PC-3 (cell line): ENCODE data around the gene CNTN6. TPM values are rescaled to one million over a fixed set of nuclear protein-coding genes. Genes with fewer than 3 reads are reported as not detected.

Experiments
- ATAC-seq: fragments of 200-7000 bp; cut with Tn5 transposase; 2 replicates; pipeline ENCODE4 v1.9.1; 2020; ENCODE audit warnings: mild to moderate bottlenecking, moderate library complexity
- BruUV-seq: library from RNA; stranded (reverse); fragments of 400-500 nt; replicated peaks from 2 replicates; lab custom pipeline; 2021; lab: Mats Ljungman, UMichigan
- CTCF ChIA-PET: fragments of 300-600 bp; sonication (Branson Sonifier 250); formaldehyde crosslinking; loops from one replicate; lab custom pipeline; 2022; ENCODE audit warnings: antibody characterized with exemption; lab: Charles Lee
- POLR2A ChIA-PET: fragments of 300-600 bp; sonication (Branson Sonifier 250); formaldehyde crosslinking; loops from one replicate; lab custom pipeline; 2022; ENCODE audit warnings: antibody characterized with exemption; ENCODE audit not compliant: unreplicated experiment; lab: Charles Lee
- DNase-seq: peaks from one replicate; pipeline ENCODE4 v3.0.0-alpha.2; 2015
- H2AFZ ChIP-seq: fragments of 300-600 bp; sonication (generic); 2 replicates; pipeline ENCODE4 v1.6.0; 2016; ENCODE audit warnings: antibody characterized with exemption, low read length
- H3F3A ChIP-seq: fragments of 300-600 bp; sonication (generic); one replicate; pipeline ENCODE4 v1.6.0; 2017; ENCODE audit warnings: antibody characterized with exemption, low read length, control low read depth, mild to moderate bottlenecking; ENCODE audit not compliant: unreplicated experiment
- H3K27ac ChIP-seq: fragments of 300-600 bp; sonication (generic); 2 replicates; pipeline ENCODE4 v1.5.1; 2016; ENCODE audit warnings: mild to moderate bottlenecking, low read length
- H3K27me3 ChIP-seq: fragments of 300-600 bp; sonication (generic); 2 replicates; pipeline ENCODE4 v1.6.1; 2016; ENCODE audit warnings: low read length, mixed read lengths
- H3K36me3 ChIP-seq: fragments of 300-600 bp; sonication (generic); 2 replicates; pipeline ENCODE4 v1.6.1; 2016; ENCODE audit warnings: low read depth, mixed run types, low read length, mixed read lengths
- H3K4me1 ChIP-seq: fragments of 300-600 bp; sonication (generic); 2 replicates; pipeline ENCODE4 v1.5.1; 2016; ENCODE audit warnings: low read length; ENCODE audit not compliant: insufficient read depth
- H3K4me2 ChIP-seq: fragments of 300-600 bp; sonication (generic); 2 replicates; pipeline ENCODE4 v1.6.0; 2016; ENCODE audit warnings: low read length
- H3K4me3 ChIP-seq: fragments of 300-600 bp; sonication (generic); 2 replicates; pipeline ENCODE4 v1.5.1; 2016; ENCODE audit warnings: mild to moderate bottlenecking, low read length, mixed read lengths
- H3K79me2 ChIP-seq: fragments of 300-600 bp; sonication (generic); 2 replicates; pipeline ENCODE4 v1.6.1; 2017; ENCODE audit warnings: low read length, mixed read lengths
- H3K9ac ChIP-seq: fragments of 300-600 bp; sonication (generic); 2 replicates; pipeline ENCODE4 v1.6.0; 2016; ENCODE audit warnings: mild to moderate bottlenecking, low read length
- H3K9me2 ChIP-seq: fragments of 300-600 bp; sonication (generic); replicated peaks from 2 replicates; pipeline ENCODE4 v1.6.1; 2016; ENCODE audit warnings: mixed run types, low read length, mixed read lengths
- H3K9me3 ChIP-seq: fragments of 300-600 bp; sonication (generic); 2 replicates; pipeline ENCODE4 v1.6.1; 2016; ENCODE audit warnings: low read length, mixed read lengths
- H4K20me1 ChIP-seq: fragments of 300-600 bp; sonication (generic); 2 replicates; pipeline ENCODE4 v1.6.1; 2016; ENCODE audit warnings: low read length, mixed read lengths
- CTCF ChIP-seq: fragments of 300-600 bp; sonication (generic); conservative IDR thresholded peaks from 2 replicates; pipeline ENCODE4 v1.5.1; 2017; ENCODE audit warnings: antibody characterized with exemption, low read depth, mild to moderate bottlenecking, low read length
- EZH2 ChIP-seq: fragments of 300-600 bp; sonication (generic); IDR thresholded peaks from one replicate; pipeline ENCODE4 v1.6.1; 2017; ENCODE audit warnings: antibody characterized with exemption, mild to moderate bottlenecking, low read length; ENCODE audit not compliant: unreplicated experiment
- EZH2phosphoT487 ChIP-seq: fragments of 300-600 bp; sonication (generic); IDR thresholded peaks from 2 replicates; pipeline ENCODE4 v1.6.1; 2018; ENCODE audit warnings: mild to moderate bottlenecking, antibody characterized with exemption, low read length, borderline replicate concordance
- intact Hi-C: fragments of 100-400 bp; cut with micrococcal nuclease; formaldehyde crosslinking; loops from 2 replicates; pipeline ENCODE4 v1.9.0; 2023
- total RNA-seq: library from RNA; depleted of rRNA; stranded (reverse); fragments of >200 nt; gene quantifications from 2 replicates; pipeline ENCODE4 v1.2.3, GENCODE V29; 2014

Gene CNTN6
- total RNA-seq, 1 experiment from 2014 or later = not detected

GRCh38 chr3:1117843-1118473, 25.1 kb downstream of the CNTN6 start:
- POLR2A ChIA-PET = no interaction called here
- CTCF ChIA-PET = no interaction called here
- DNase-seq (peak; percentile 27), ATAC-seq (no peak)
- no peak overlapping the region for H3K9ac ChIP-seq
- BruUV-seq = no TSS peak
- no peaks in the 10 kb centered on the region for H3K27me3 ChIP-seq
- no peaks in the 10 kb centered on the region for H4K20me1 ChIP-seq
- H3K9me3 ChIP-seq = peaks cover 24% of the 10 kb centered on the region; the same call in 1 of the 2 replicates
- no peaks in the 10 kb centered on the region for H3K9me2 ChIP-seq
- H2AFZ ChIP-seq = no peak overlapping the region
- intact Hi-C loops = no loop called here
- no peak overlapping the region for H3K4me2 ChIP-seq
- no peaks in the 10 kb centered on the region for H3F3A ChIP-seq
- H3K79me2 ChIP-seq = no peaks in the 10 kb centered on the region
- no peaks in the 10 kb centered on the region for H3K4me1 ChIP-seq
- no peak overlapping the region for H3K27ac ChIP-seq
- TF ChIP-seq CTCF = no peak
- H3K36me3 ChIP-seq = no peaks in the 10 kb centered on the region
- H3K4me3 ChIP-seq = no peak overlapping the region

GRCh38 chr3:1131166-1131565, 38.3 kb downstream of the CNTN6 start:
- CTCF ChIA-PET = no interaction called here
- no peaks in the 10 kb centered on the region for H4K20me1 ChIP-seq
- H3K9me3 ChIP-seq = peaks cover 28% of the 10 kb centered on the region
- no peaks in the 10 kb centered on the region for H3K79me2 ChIP-seq
- H3F3A ChIP-seq = no peaks in the 10 kb centered on the region
- no peaks in the 10 kb centered on the region for H3K36me3 ChIP-seq
- no peak for ATAC-seq
- POLR2A ChIA-PET = no interaction called here
- H3K9me2 ChIP-seq = no peaks in the 10 kb centered on the region
- H3K4me2 ChIP-seq = no peak overlapping the region
- no peak overlapping the region for H3K27ac ChIP-seq
- no peak overlapping the region for H2AFZ ChIP-seq
- intact Hi-C loops = no loop called here
- H3K4me1 ChIP-seq = no peaks in the 10 kb centered on the region
- TF ChIP-seq EZH2phosphoT487 (no peak), CTCF (no peak), EZH2 (no peak)
- no peak overlapping the region for H3K4me3 ChIP-seq
- BruUV-seq = no TSS peak
- no peak overlapping the region for H3K9ac ChIP-seq
- H3K27me3 ChIP-seq = no peaks in the 10 kb centered on the region
- DNase-seq = no peak

- no peaks in the 10 kb centered on the region for H3K9me2 ChIP-seq
- ChIA-PET CTCF (no interaction called here), POLR2A (no interaction called here)
- no peaks in the 10 kb centered on the region for H3K36me3 ChIP-seq
- no peaks in the 10 kb centered on the region for H3K79me2 ChIP-seq
- no peak overlapping the region for H3K9ac ChIP-seq
- H3K27me3 ChIP-seq = no peaks in the 10 kb centered on the region
- no peak overlapping the region for H3K27ac ChIP-seq
- ATAC-seq = no peak
- no TSS peak for BruUV-seq
- no peak overlapping the region for H2AFZ ChIP-seq
- H4K20me1 ChIP-seq = no peaks in the 10 kb centered on the region
- no peak overlapping the region for H3K4me2 ChIP-seq
- no peak for DNase-seq
- H3K4me3 ChIP-seq = no peak overlapping the region
- TF ChIP-seq EZH2 = no peak
- no peak for TF ChIP-seq EZH2phosphoT487
- TF ChIP-seq CTCF = no peak
- no peaks in the 10 kb centered on the region for H3K4me1 ChIP-seq
- H3F3A ChIP-seq = no peaks in the 10 kb centered on the region
- intact Hi-C loops = no loop called here
- H3K9me3 ChIP-seq = peaks cover 28% of the 10 kb centered on the region
These were observed 42.4 kb downstream of the CNTN6 start for GRCh38 chr3:1135194-1135593.
